ENCODE results near the gene MMEL1. TPM values are rescaled to one million over a fixed set of nuclear protein-coding genes. Genes with fewer than 3 reads are reported as not detected.
"Not testable (repeated sequence)": the region's sequence is repeated elsewhere in the genome, so short reads cannot be mapped to it uniquely, and the experiment has no call there.

The MMEL1 gene
- polyA plus RNA-seq, 4 donors, result 7.6 to 35.4 (median 22.7) TPM

- not testable (repeated sequence) for H3K27ac ChIP-seq (ENCODE audit: low read depth in 1 of 3, low read length in 2 of 3); FAIRE-seq; H3K36me3 ChIP-seq (ENCODE audit: control insufficient read depth in 3 of 3, insufficient read depth in 2 of 3, low read depth in 1 of 3, low read length in 3 of 3); H3K4me1 ChIP-seq (ENCODE audit: control insufficient read depth in 3 of 3, insufficient read depth in 2 of 3, low read depth in 1 of 3, low read length in 2 of 3); H3K27me3 ChIP-seq (ENCODE audit: control insufficient read depth in 3 of 3, insufficient read depth in 3 of 3, low read length in 3 of 3); H3K4me3 ChIP-seq (ENCODE audit: low read depth in 1 of 3, low read length in 3 of 3); DNase-seq
- WGBS, 3 donors, result 29 to 43% (median 32%) methylated on average over 14 of the region's 14 CpGs
- peaks cover 0 to 32% of the 10 kb centered on the region in 2 donors for H3K9me3 ChIP-seq (ENCODE audit: control insufficient read depth in 2 of 2, insufficient read depth in 1 of 2, low read depth in 1 of 2, low read length in 1 of 2)
These were observed 21.7 kb upstream of the MMEL1 start for GRCh38 chr1:2654443-2654948.

- FAIRE-seq; H3K4me1 ChIP-seq (ENCODE audit: control insufficient read depth in 3 of 3, insufficient read depth in 2 of 3, low read depth in 1 of 3, low read length in 2 of 3); H3K4me3 ChIP-seq (ENCODE audit: low read depth in 1 of 3, low read length in 3 of 3); H3K27ac ChIP-seq (ENCODE audit: low read depth in 1 of 3, low read length in 2 of 3); H3K27me3 ChIP-seq (ENCODE audit: control insufficient read depth in 3 of 3, insufficient read depth in 3 of 3, low read length in 3 of 3); H3K36me3 ChIP-seq (ENCODE audit: control insufficient read depth in 3 of 3, insufficient read depth in 2 of 3, low read depth in 1 of 3, low read length in 3 of 3); DNase-seq: not testable (repeated sequence)
- 32 to 41% (median 34%) methylated on average over 14 of the region's 14 CpGs for WGBS, 3 donors
- peaks cover 0 to 32% of the 10 kb centered on the region in 2 donors for H3K9me3 ChIP-seq (ENCODE audit: control insufficient read depth in 2 of 2, insufficient read depth in 1 of 2, low read depth in 1 of 2, low read length in 1 of 2)
These were observed 21.1 kb upstream of the MMEL1 start for GRCh38 chr1:2653741-2654442.

- WGBS, 3 donors, result 24 to 29% (median 25%) methylated on average over 12 of the region's 12 CpGs
- peaks cover 0 to 37% of the 10 kb centered on the region in 2 donors for H3K9me3 ChIP-seq (ENCODE audit: control insufficient read depth in 2 of 2, insufficient read depth in 1 of 2, low read depth in 1 of 2, low read length in 1 of 2)
- not testable (repeated sequence) for H3K4me3 ChIP-seq (ENCODE audit: low read depth in 1 of 3, low read length in 3 of 3); H3K36me3 ChIP-seq (ENCODE audit: control insufficient read depth in 3 of 3, insufficient read depth in 2 of 3, low read depth in 1 of 3, low read length in 3 of 3); H3K4me1 ChIP-seq (ENCODE audit: control insufficient read depth in 3 of 3, insufficient read depth in 2 of 3, low read depth in 1 of 3, low read length in 2 of 3); H3K27me3 ChIP-seq (ENCODE audit: control insufficient read depth in 3 of 3, insufficient read depth in 3 of 3, low read length in 3 of 3); FAIRE-seq; DNase-seq; H3K27ac ChIP-seq (ENCODE audit: low read depth in 1 of 3, low read length in 2 of 3)
These were observed 20.2 kb upstream of the MMEL1 start for GRCh38 chr1:2652926-2653571.

- FAIRE-seq; H3K4me1 ChIP-seq (ENCODE audit: control insufficient read depth in 3 of 3, insufficient read depth in 2 of 3, low read depth in 1 of 3, low read length in 2 of 3); H3K27me3 ChIP-seq (ENCODE audit: control insufficient read depth in 3 of 3, insufficient read depth in 3 of 3, low read length in 3 of 3); H3K27ac ChIP-seq (ENCODE audit: low read depth in 1 of 3, low read length in 2 of 3); H3K4me3 ChIP-seq (ENCODE audit: low read depth in 1 of 3, low read length in 3 of 3); DNase-seq; H3K36me3 ChIP-seq (ENCODE audit: control insufficient read depth in 3 of 3, insufficient read depth in 2 of 3, low read depth in 1 of 3, low read length in 3 of 3): not testable (repeated sequence)
- peaks cover 0 to 36% of the 10 kb centered on the region in 2 donors for H3K9me3 ChIP-seq (ENCODE audit: control insufficient read depth in 2 of 2, insufficient read depth in 1 of 2, low read depth in 1 of 2, low read length in 1 of 2)
- 27 to 40% (median 32%) methylated on average over 16 of the region's 16 CpGs for WGBS, 3 donors
These were observed 19.5 kb upstream of the MMEL1 start for GRCh38 chr1:2652152-2652925.

GRCh38 chr1:2650967-2651645 is 18.3 kb upstream of the MMEL1 start:
- H3K27ac ChIP-seq (ENCODE audit: low read depth in 1 of 3, low read length in 2 of 3), result no peak overlapping the region
- peaks cover 0 to 46% of the 10 kb centered on the region in 2 donors for H3K9me3 ChIP-seq (ENCODE audit: control insufficient read depth in 2 of 2, insufficient read depth in 1 of 2, low read depth in 1 of 2, low read length in 1 of 2)
- H3K36me3 ChIP-seq (ENCODE audit: control insufficient read depth in 3 of 3, insufficient read depth in 2 of 3, low read depth in 1 of 3, low read length in 3 of 3), result no peaks in the 10 kb centered on the region
- FAIRE-seq (no peak), DNase-seq (no peak)
- no peak overlapping the region for H3K4me3 ChIP-seq (ENCODE audit: low read depth in 1 of 3, low read length in 3 of 3)
- H3K4me1 ChIP-seq (ENCODE audit: control insufficient read depth in 3 of 3, insufficient read depth in 2 of 3, low read depth in 1 of 3, low read length in 2 of 3), result no peaks in the 10 kb centered on the region
- H3K27me3 ChIP-seq (ENCODE audit: control insufficient read depth in 3 of 3, insufficient read depth in 3 of 3, low read length in 3 of 3), result peaks cover 0 to 6% (median 4%) of the 10 kb centered on the region in 3 donors
- WGBS, 3 donors, result 34 to 58% (median 42%) methylated on average over 10 of the region's 10 CpGs

- 71 to 78% (median 73%) methylated on average over 5 of the region's 5 CpGs for whole genome bisulfite sequencing, 3 donors
- H3K9me3 ChIP-seq (ENCODE audit: control insufficient read depth in 2 of 2, insufficient read depth in 1 of 2, low read depth in 1 of 2, low read length in 1 of 2), result peaks cover 1 to 20% of the 10 kb centered on the region in 2 donors
- no peak for FAIRE-seq
- no peak for DNase-seq
- H3K27me3 ChIP-seq (ENCODE audit: control insufficient read depth in 3 of 3, insufficient read depth in 3 of 3, low read length in 3 of 3), result no peaks in the 10 kb centered on the region
- no peaks in the 10 kb centered on the region for H3K36me3 ChIP-seq (ENCODE audit: control insufficient read depth in 3 of 3, insufficient read depth in 2 of 3, low read depth in 1 of 3, low read length in 3 of 3)
- no peak overlapping the region for H3K27ac ChIP-seq (ENCODE audit: low read depth in 1 of 3, low read length in 2 of 3)
- no peak overlapping the region for H3K4me3 ChIP-seq (ENCODE audit: low read depth in 1 of 3, low read length in 3 of 3)
- peaks cover 3 to 9% (median 3%) of the 10 kb centered on the region in 3 donors for H3K4me1 ChIP-seq (ENCODE audit: control insufficient read depth in 3 of 3, insufficient read depth in 2 of 3, low read depth in 1 of 3, low read length in 2 of 3)
These were observed 14.0 kb upstream of the MMEL1 start for GRCh38 chr1:2646837-2647236.

GRCh38 chr1:2645776-2646175 is 13.0 kb upstream of the MMEL1 start:
- peaks cover 3 to 17% (median 4%) of the 10 kb centered on the region in 3 donors for H3K4me1 ChIP-seq (ENCODE audit: control insufficient read depth in 3 of 3, insufficient read depth in 2 of 3, low read depth in 1 of 3, low read length in 2 of 3)
- H3K36me3 ChIP-seq (ENCODE audit: control insufficient read depth in 3 of 3, insufficient read depth in 2 of 3, low read depth in 1 of 3, low read length in 3 of 3), result peaks cover 0 to 4% (median 0%) of the 10 kb centered on the region in 3 donors
- 83 to 84% (median 83%) methylated on average over 11 of the region's 11 CpGs for WGBS, 3 donors
- H3K9me3 ChIP-seq (ENCODE audit: control insufficient read depth in 2 of 2, insufficient read depth in 1 of 2, low read depth in 1 of 2, low read length in 1 of 2), result peaks cover 1 to 20% of the 10 kb centered on the region in 2 donors
- H3K27me3 ChIP-seq (ENCODE audit: control insufficient read depth in 3 of 3, insufficient read depth in 3 of 3, low read length in 3 of 3), result no peaks in the 10 kb centered on the region
- no peak overlapping the region for H3K27ac ChIP-seq (ENCODE audit: low read depth in 1 of 3, low read length in 2 of 3)
- DNase-seq (no peak), FAIRE-seq (no peak)
- no peak overlapping the region for H3K4me3 ChIP-seq (ENCODE audit: low read depth in 1 of 3, low read length in 3 of 3)

- Histone ChIP-seq H3K27me3 (ENCODE audit: control insufficient read depth in 3 of 3, insufficient read depth in 3 of 3, low read length in 3 of 3) (no peaks in the 10 kb centered on the region), H3K27ac (ENCODE audit: low read depth in 1 of 3, low read length in 2 of 3) (no peak overlapping the region), H3K4me3 (ENCODE audit: low read depth in 1 of 3, low read length in 3 of 3) (no peak overlapping the region), H3K36me3 (ENCODE audit: control insufficient read depth in 3 of 3, insufficient read depth in 2 of 3, low read depth in 1 of 3, low read length in 3 of 3) (peaks cover 0 to 10% (median 0%) of the 10 kb centered on the region in 3 donors), H3K9me3 (ENCODE audit: control insufficient read depth in 2 of 2, insufficient read depth in 1 of 2, low read depth in 1 of 2, low read length in 1 of 2) (peaks cover 1 to 20% of the 10 kb centered on the region in 2 donors), H3K4me1 (ENCODE audit: control insufficient read depth in 3 of 3, insufficient read depth in 2 of 3, low read depth in 1 of 3, low read length in 2 of 3) (peaks cover 3 to 23% (median 4%) of the 10 kb centered on the region in 3 donors)
- DNase-seq, result no peak
- 80 to 81% (median 80%) methylated on average over 14 of the region's 14 CpGs for WGBS, 3 donors
- no peak for FAIRE-seq
These were observed 12.3 kb upstream of the MMEL1 start for GRCh38 chr1:2645143-2645542.
